SU-DHL-6 (cell line): ENCODE measurements around the gene SLC11A1.

Experiments
- CTCF ChIP-seq: fragments of 200-600 bp; sonication (generic); IDR thresholded peaks from one replicate; pipeline ENCODE4 v1.5.1; 2017; ENCODE audit warnings: antibody characterized with exemption, mild to moderate bottlenecking, low read length, moderate library complexity; ENCODE audit not compliant: insufficient read depth, poor library complexity, severe bottlenecking
- EZH2phosphoT487 ChIP-seq: fragments of 200-600 bp; sonication (generic), shearing (Covaris generic); conservative IDR thresholded peaks from 2 replicates; pipeline ENCODE4 v1.6.1; 2018; ENCODE audit warnings: mild to moderate bottlenecking, antibody characterized with exemption, low read length, moderate library complexity, mixed read lengths

DNA sequence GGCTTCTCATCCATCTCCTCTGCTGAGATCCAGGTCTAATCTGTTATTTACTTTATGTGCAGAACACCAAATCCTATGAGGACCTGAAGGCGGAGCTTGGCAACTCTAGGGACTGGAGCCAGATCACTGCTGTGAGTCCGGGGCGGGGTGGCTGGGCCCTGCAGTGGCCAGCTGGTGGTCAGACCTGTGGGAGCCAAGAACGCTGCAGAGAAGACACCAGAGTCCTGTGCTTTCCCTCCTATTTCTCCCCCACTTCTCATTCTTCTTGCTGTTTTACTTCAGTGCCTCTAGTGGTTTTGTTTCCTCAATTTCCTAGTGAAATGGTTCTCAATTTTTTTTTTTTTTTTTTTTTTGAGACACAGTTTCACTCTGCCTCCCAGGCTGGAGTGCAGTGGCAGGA, 56.5 kb downstream of the SLC11A1 start:
- TF ChIP-seq CTCF, result no peak
- TF ChIP-seq EZH2phosphoT487, result no peak
